Measurements from ENCODE around the gene MED1.
"Not testable (repeated sequence)": the region's sequence is repeated elsewhere in the genome, so short reads cannot be mapped to it uniquely, and the experiment has no call there.

Gene MED1

GRCh38 chr17:39443326-39443725 lies 7.7 kb downstream of the MED1 start:
- Histone ChIP-seq H3K9ac (ENCODE audit: low read depth in 1 of 2, low read length in 2 of 2) (no peak overlapping the region), H3K9me3 (ENCODE audit: control insufficient read depth in 2 of 2, low read length in 2 of 2) (no peaks in the 10 kb centered on the region), H3K27me3 (ENCODE audit: control insufficient read depth in 2 of 2, insufficient read depth in 2 of 2, low read length in 2 of 2) (no peaks in the 10 kb centered on the region), H3K27ac (ENCODE audit: low read depth in 2 of 2, low read length in 2 of 2) (no peak overlapping the region), H3K4me1 (ENCODE audit: control insufficient read depth in 2 of 2, insufficient read depth in 2 of 2, low read length in 2 of 2) (no peaks in the 10 kb centered on the region), H3K4me3 (ENCODE audit: low read length in 2 of 2) (no peak overlapping the region), H3K36me3 (ENCODE audit: control insufficient read depth in 2 of 2, insufficient read depth in 2 of 2, low read length in 2 of 2) (peaks cover 37 to 51% of the 10 kb centered on the region in 2 donors)

GRCh38 chr17:39439868-39440267 lies 11.2 kb downstream of the MED1 start:
- H3K9me3 ChIP-seq (ENCODE audit: control insufficient read depth in 2 of 2, low read length in 2 of 2); H3K4me3 ChIP-seq (ENCODE audit: low read length in 2 of 2); H3K27me3 ChIP-seq (ENCODE audit: control insufficient read depth in 2 of 2, insufficient read depth in 2 of 2, low read length in 2 of 2); H3K9ac ChIP-seq (ENCODE audit: low read depth in 1 of 2, low read length in 2 of 2); H3K27ac ChIP-seq (ENCODE audit: low read depth in 2 of 2, low read length in 2 of 2); H3K4me1 ChIP-seq (ENCODE audit: control insufficient read depth in 2 of 2, insufficient read depth in 2 of 2, low read length in 2 of 2): not testable (repeated sequence)
- H3K36me3 ChIP-seq (ENCODE audit: control insufficient read depth in 2 of 2, insufficient read depth in 2 of 2, low read length in 2 of 2): peaks cover 38 to 56% of the 10 kb centered on the region in 2 donors

GRCh38 chr17:39429600-39429999 lies 21.5 kb downstream of the MED1 start:
- Histone ChIP-seq H3K9ac (ENCODE audit: low read depth in 1 of 2, low read length in 2 of 2) (no peak overlapping the region), H3K9me3 (ENCODE audit: control insufficient read depth in 2 of 2, low read length in 2 of 2) (no peaks in the 10 kb centered on the region), H3K27ac (ENCODE audit: low read depth in 2 of 2, low read length in 2 of 2) (no peak overlapping the region), H3K27me3 (ENCODE audit: control insufficient read depth in 2 of 2, insufficient read depth in 2 of 2, low read length in 2 of 2) (no peaks in the 10 kb centered on the region), H3K36me3 (ENCODE audit: control insufficient read depth in 2 of 2, insufficient read depth in 2 of 2, low read length in 2 of 2) (peaks cover 42 to 51% of the 10 kb centered on the region in 2 donors), H3K4me1 (ENCODE audit: control insufficient read depth in 2 of 2, insufficient read depth in 2 of 2, low read length in 2 of 2) (no peaks in the 10 kb centered on the region), H3K4me3 (ENCODE audit: low read length in 2 of 2) (no peak overlapping the region)

DNA sequence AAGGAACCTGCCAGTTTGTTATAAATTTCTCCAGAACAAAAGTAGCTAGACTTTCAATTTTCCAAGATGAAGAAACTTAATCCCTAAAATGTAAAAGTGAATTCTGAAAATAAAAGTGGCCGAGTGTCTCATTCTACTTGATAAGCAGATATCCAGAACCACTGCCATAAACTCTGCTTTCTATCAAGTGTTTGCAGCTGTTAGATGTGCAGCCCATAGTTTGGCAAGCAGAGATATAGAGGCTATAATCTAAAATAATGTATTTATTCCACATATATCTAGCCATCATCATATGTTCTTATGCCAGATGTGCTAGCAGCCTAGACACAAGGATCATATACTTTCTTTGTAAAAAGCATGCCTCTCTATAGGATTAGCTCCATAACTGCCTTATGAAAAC lies 34.9 kb downstream of the MED1 start:
- Histone ChIP-seq H3K4me3 (ENCODE audit: low read length in 2 of 2) (no peak overlapping the region), H3K27ac (ENCODE audit: low read depth in 2 of 2, low read length in 2 of 2) (no peak overlapping the region), H3K9me3 (ENCODE audit: control insufficient read depth in 2 of 2, low read length in 2 of 2) (no peaks in the 10 kb centered on the region), H3K9ac (ENCODE audit: low read depth in 1 of 2, low read length in 2 of 2) (no peak overlapping the region), H3K27me3 (ENCODE audit: control insufficient read depth in 2 of 2, insufficient read depth in 2 of 2, low read length in 2 of 2) (no peaks in the 10 kb centered on the region), H3K36me3 (ENCODE audit: control insufficient read depth in 2 of 2, insufficient read depth in 2 of 2, low read length in 2 of 2) (peaks cover 33 to 62% of the 10 kb centered on the region in 2 donors), H3K4me1 (ENCODE audit: control insufficient read depth in 2 of 2, insufficient read depth in 2 of 2, low read length in 2 of 2) (no peaks in the 10 kb centered on the region)

DNA sequence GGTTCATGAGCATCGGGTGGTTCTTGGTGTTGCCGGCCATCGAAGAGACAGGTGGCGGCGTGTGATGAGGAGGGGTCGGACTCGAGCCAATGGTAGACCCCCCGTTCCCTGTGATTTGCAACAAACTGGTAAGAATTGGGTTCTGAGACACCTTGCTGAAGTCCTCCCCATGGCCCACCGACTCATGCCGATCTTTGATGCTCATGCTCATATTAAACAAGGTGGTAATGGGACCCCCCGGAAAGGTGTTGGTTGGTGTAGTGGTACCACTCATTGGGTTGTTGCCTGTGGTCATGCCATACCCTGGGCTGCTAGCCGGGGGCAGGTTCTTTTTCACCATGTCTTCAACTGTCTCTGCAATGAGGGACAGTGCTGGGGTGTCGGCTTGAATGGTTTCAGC lies 40.8 kb downstream of the MED1 start:
- Histone ChIP-seq H3K9ac (ENCODE audit: low read depth in 1 of 2, low read length in 2 of 2) (no peak overlapping the region), H3K27ac (ENCODE audit: low read depth in 2 of 2, low read length in 2 of 2) (no peak overlapping the region), H3K4me1 (ENCODE audit: control insufficient read depth in 2 of 2, insufficient read depth in 2 of 2, low read length in 2 of 2) (peaks cover 0 to 2% of the 10 kb centered on the region in 2 donors), H3K4me3 (ENCODE audit: low read length in 2 of 2) (no peak overlapping the region), H3K9me3 (ENCODE audit: control insufficient read depth in 2 of 2, low read length in 2 of 2) (no peaks in the 10 kb centered on the region), H3K27me3 (ENCODE audit: control insufficient read depth in 2 of 2, insufficient read depth in 2 of 2, low read length in 2 of 2) (no peaks in the 10 kb centered on the region), H3K36me3 (ENCODE audit: control insufficient read depth in 2 of 2, insufficient read depth in 2 of 2, low read length in 2 of 2) (peaks cover 46 to 58% of the 10 kb centered on the region in 2 donors)

DNA sequence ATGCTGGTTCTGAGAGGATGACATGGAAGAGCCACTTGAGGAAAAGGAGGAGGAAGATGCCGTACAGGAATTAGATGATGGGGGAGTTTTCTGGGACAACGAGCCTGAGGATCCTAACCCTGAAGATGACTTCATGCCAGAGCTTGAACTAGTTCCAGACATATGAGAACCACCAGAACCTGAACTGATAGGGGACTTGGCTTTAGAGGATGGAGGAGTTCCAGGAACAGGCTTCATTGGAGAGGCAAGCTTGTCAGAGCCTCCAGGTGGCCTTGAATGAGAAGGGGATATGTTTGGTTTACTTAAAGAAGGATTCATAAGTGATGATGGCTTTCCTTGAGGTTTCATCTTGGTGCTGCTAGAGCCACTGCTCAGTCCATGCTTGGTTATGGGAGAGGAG lies 42.7 kb downstream of the MED1 start:
- Histone ChIP-seq H3K4me3 (ENCODE audit: low read length in 2 of 2) (no peak overlapping the region), H3K27me3 (ENCODE audit: control insufficient read depth in 2 of 2, insufficient read depth in 2 of 2, low read length in 2 of 2) (no peaks in the 10 kb centered on the region), H3K27ac (ENCODE audit: low read depth in 2 of 2, low read length in 2 of 2) (no peak overlapping the region), H3K9me3 (ENCODE audit: control insufficient read depth in 2 of 2, low read length in 2 of 2) (no peaks in the 10 kb centered on the region), H3K9ac (ENCODE audit: low read depth in 1 of 2, low read length in 2 of 2) (no peak overlapping the region), H3K36me3 (ENCODE audit: control insufficient read depth in 2 of 2, insufficient read depth in 2 of 2, low read length in 2 of 2) (peaks cover 36 to 44% of the 10 kb centered on the region in 2 donors), H3K4me1 (ENCODE audit: control insufficient read depth in 2 of 2, insufficient read depth in 2 of 2, low read length in 2 of 2) (peaks cover 3 to 4% of the 10 kb centered on the region in 2 donors)

GRCh38 chr17:39406951-39407350 lies 44.1 kb downstream of the MED1 start:
- Histone ChIP-seq H3K4me3 (ENCODE audit: low read length in 2 of 2) (no peak overlapping the region), H3K36me3 (ENCODE audit: control insufficient read depth in 2 of 2, insufficient read depth in 2 of 2, low read length in 2 of 2) (peaks cover 29 to 37% of the 10 kb centered on the region in 2 donors), H3K9ac (ENCODE audit: low read depth in 1 of 2, low read length in 2 of 2) (no peak overlapping the region), H3K27ac (ENCODE audit: low read depth in 2 of 2, low read length in 2 of 2) (no peak overlapping the region), H3K4me1 (ENCODE audit: control insufficient read depth in 2 of 2, insufficient read depth in 2 of 2, low read length in 2 of 2) (peaks cover 3 to 4% of the 10 kb centered on the region in 2 donors), H3K9me3 (ENCODE audit: control insufficient read depth in 2 of 2, low read length in 2 of 2) (no peaks in the 10 kb centered on the region), H3K27me3 (ENCODE audit: control insufficient read depth in 2 of 2, insufficient read depth in 2 of 2, low read length in 2 of 2) (no peaks in the 10 kb centered on the region)

- no peak overlapping the region for H3K4me3 ChIP-seq (ENCODE audit: low read length in 2 of 2)
- no peak overlapping the region for H3K27ac ChIP-seq (ENCODE audit: low read depth in 2 of 2, low read length in 2 of 2)
- peaks cover 27 to 33% of the 10 kb centered on the region in 2 donors for H3K36me3 ChIP-seq (ENCODE audit: control insufficient read depth in 2 of 2, insufficient read depth in 2 of 2, low read length in 2 of 2)
- H3K27me3 ChIP-seq (ENCODE audit: control insufficient read depth in 2 of 2, insufficient read depth in 2 of 2, low read length in 2 of 2): no peaks in the 10 kb centered on the region
- H3K4me1 ChIP-seq (ENCODE audit: control insufficient read depth in 2 of 2, insufficient read depth in 2 of 2, low read length in 2 of 2): peaks cover 7 to 8% of the 10 kb centered on the region in 2 donors
- H3K9me3 ChIP-seq (ENCODE audit: control insufficient read depth in 2 of 2, low read length in 2 of 2): no peaks in the 10 kb centered on the region
- no peak overlapping the region for H3K9ac ChIP-seq (ENCODE audit: low read depth in 1 of 2, low read length in 2 of 2)
Measured at GRCh38 chr17:39405436-39405835, 45.6 kb downstream of the MED1 start.

DNA sequence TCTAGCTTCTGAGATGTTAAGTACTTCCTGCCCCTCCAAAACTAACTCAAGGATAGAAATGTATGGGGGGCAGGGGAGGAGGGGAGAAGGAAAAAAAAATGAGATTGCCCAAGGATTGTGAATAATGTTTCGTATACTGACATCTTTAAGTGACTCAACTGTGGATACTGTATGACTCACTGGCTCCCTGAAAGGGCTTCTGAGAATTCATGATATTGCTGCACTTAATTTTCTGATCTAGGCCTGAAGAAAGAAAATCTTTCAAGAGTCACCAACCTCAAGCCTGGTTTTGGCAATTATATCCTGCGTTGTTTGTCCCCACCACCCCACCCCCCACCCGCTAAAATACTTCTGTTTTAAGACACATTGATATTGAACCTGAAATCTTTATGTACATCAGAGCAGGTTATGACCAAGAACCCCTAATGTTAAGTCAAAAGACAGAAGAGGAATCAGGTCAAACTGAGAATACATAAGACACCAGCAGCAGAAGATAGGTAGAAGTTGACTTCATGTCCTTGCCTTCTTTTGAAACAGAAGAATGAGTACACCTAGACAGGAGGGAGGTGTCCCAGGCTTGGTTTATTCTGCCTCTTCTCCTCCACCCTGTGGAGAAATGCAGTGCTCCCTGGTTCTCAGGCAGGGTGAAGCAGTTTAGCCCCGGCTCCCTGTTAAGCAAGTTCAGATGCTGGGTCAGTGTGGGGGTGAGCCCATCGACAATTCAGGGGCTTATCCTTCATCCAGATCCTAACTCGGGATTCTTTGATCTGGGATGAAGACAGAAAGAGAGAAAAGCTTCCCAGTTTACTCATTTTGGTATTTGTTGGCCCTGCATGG lies 46.3 kb downstream of the MED1 start:
- Histone ChIP-seq H3K4me1 (ENCODE audit: control insufficient read depth in 2 of 2, insufficient read depth in 2 of 2, low read length in 2 of 2) (peaks cover 11 to 14% of the 10 kb centered on the region in 2 donors), H3K4me3 (ENCODE audit: low read length in 2 of 2) (no peak overlapping the region), H3K36me3 (ENCODE audit: control insufficient read depth in 2 of 2, insufficient read depth in 2 of 2, low read length in 2 of 2) (peaks cover 21 to 26% of the 10 kb centered on the region in 2 donors), H3K27ac (ENCODE audit: low read depth in 2 of 2, low read length in 2 of 2) (no peak overlapping the region), H3K27me3 (ENCODE audit: control insufficient read depth in 2 of 2, insufficient read depth in 2 of 2, low read length in 2 of 2) (no peaks in the 10 kb centered on the region), H3K9ac (ENCODE audit: low read depth in 1 of 2, low read length in 2 of 2) (no peak overlapping the region), H3K9me3 (ENCODE audit: control insufficient read depth in 2 of 2, low read length in 2 of 2) (no peaks in the 10 kb centered on the region)

- no peak overlapping the region for H3K9ac ChIP-seq (ENCODE audit: low read depth in 1 of 2, low read length in 2 of 2)
- H3K36me3 ChIP-seq (ENCODE audit: control insufficient read depth in 2 of 2, insufficient read depth in 2 of 2, low read length in 2 of 2): peaks cover 5 to 9% of the 10 kb centered on the region in 2 donors
- H3K4me1 ChIP-seq (ENCODE audit: control insufficient read depth in 2 of 2, insufficient read depth in 2 of 2, low read length in 2 of 2): peaks cover 15% of the 10 kb centered on the region in 2 donors
- H3K27ac ChIP-seq (ENCODE audit: low read depth in 2 of 2, low read length in 2 of 2): no peak overlapping the region
- H3K9me3 ChIP-seq (ENCODE audit: control insufficient read depth in 2 of 2, low read length in 2 of 2): no peaks in the 10 kb centered on the region
- H3K4me3 ChIP-seq (ENCODE audit: low read length in 2 of 2): no peak overlapping the region
- no peaks in the 10 kb centered on the region for H3K27me3 ChIP-seq (ENCODE audit: control insufficient read depth in 2 of 2, insufficient read depth in 2 of 2, low read length in 2 of 2)
Measured at GRCh38 chr17:39402890-39403605, 48.0 kb downstream of the MED1 start.
